Hematopoietic multipotent progenitor cell treated with erythropoietin and hydrocortisone succinate and interleukin-3 and kit ligand, for 8 days (in vitro differentiated cells): Measurements from ENCODE around the gene TAF10.

ENCODE experiments used
- DNase-seq: peaks from one replicate; pipeline ENCODE4 v3.0.0-alpha.2; 2015

The TAF10 gene

GRCh38 chr11:6612213-6613041 lies at the start of gene TAF10:
TSS of gene TAF10 (minus strand) at chr11:6612216. CDS start at chr11:6612189, 27 bp downstream.
- peak; percentile 96 for DNase-seq

- no peak for DNase-seq
Measured at GRCh38 chr11:6660712-6661111, 48.7 kb upstream of the TAF10 start.

- DNase-seq, result no peak
Measured at GRCh38 chr11:6658647-6659046, 46.6 kb upstream of the TAF10 start.

GRCh38 chr11:6657346-6657745 lies 45.3 kb upstream of the TAF10 start:
- no peak for DNase-seq

- no peak for DNase-seq
Measured at GRCh38 chr11:6656936-6657335, 44.9 kb upstream of the TAF10 start.

GRCh38 chr11:6656584-6656915 lies 44.5 kb upstream of the TAF10 start:
- DNase-seq, result no peak

GRCh38 chr11:6655790-6656583 lies 44.0 kb upstream of the TAF10 start, which contains the start of gene DCHS1:
TSS of gene DCHS1 (minus strand) at chr11:6655809. CDS start at chr11:6641613, 14,196 bp downstream.
- no peak for DNase-seq

- DNase-seq, result no peak
Measured at GRCh38 chr11:6655020-6655789, 43.2 kb upstream of the TAF10 start.

- DNase-seq, result no peak
Measured at GRCh38 chr11:6654281-6655019, 42.4 kb upstream of the TAF10 start.

- DNase-seq, result no peak
Measured at GRCh38 chr11:6653656-6654055, 41.6 kb upstream of the TAF10 start.

- DNase-seq, result no peak
Measured at GRCh38 chr11:6653097-6653496, 41.1 kb upstream of the TAF10 start.

- DNase-seq, result no peak
Measured at GRCh38 chr11:6652182-6652581, 40.2 kb upstream of the TAF10 start.

GRCh38 chr11:6650980-6651379 lies 39.0 kb upstream of the TAF10 start:
- no peak for DNase-seq

- DNase-seq, result no peak
Measured at GRCh38 chr11:6650104-6650503, 38.1 kb upstream of the TAF10 start.

- DNase-seq, result no peak
Measured at GRCh38 chr11:6648501-6648900, 36.5 kb upstream of the TAF10 start.

- DNase-seq, result no peak
Measured at GRCh38 chr11:6647836-6648235, 35.8 kb upstream of the TAF10 start.

- DNase-seq, result no peak
Measured at GRCh38 chr11:6646918-6647679, 35.1 kb upstream of the TAF10 start.

- no peak for DNase-seq
Measured at GRCh38 chr11:6646576-6646917, 34.5 kb upstream of the TAF10 start.

- DNase-seq, result no peak
Measured at GRCh38 chr11:6646071-6646470, 34.1 kb upstream of the TAF10 start.

GRCh38 chr11:6642957-6643356 lies 30.9 kb upstream of the TAF10 start:
- no peak for DNase-seq

- no peak for DNase-seq
Measured at GRCh38 chr11:6640985-6641701, 29.1 kb upstream of the TAF10 start.
